Activated CD8-positive, alpha-beta memory T cell treated with anti-CD3 and anti-CD28 coated beads, Interleukin-2, amount 50 U/mL, for 24 hours (primary cell): ENCODE data around the gene METTL2A.
A peak's percentile ranks its signal among the peaks of the same experiment; 100 is the strongest.
"Not testable (repeated sequence)": the region's sequence is repeated elsewhere in the genome, so short reads cannot be mapped to it uniquely, and the experiment has no call there.

ENCODE experiments used
- DNase-seq: peaks from one replicate; pipeline ENCODE4 v3.0.0-alpha.2; 2020; ENCODE audit errors: extremely low read depth

The METTL2A gene

DNA sequence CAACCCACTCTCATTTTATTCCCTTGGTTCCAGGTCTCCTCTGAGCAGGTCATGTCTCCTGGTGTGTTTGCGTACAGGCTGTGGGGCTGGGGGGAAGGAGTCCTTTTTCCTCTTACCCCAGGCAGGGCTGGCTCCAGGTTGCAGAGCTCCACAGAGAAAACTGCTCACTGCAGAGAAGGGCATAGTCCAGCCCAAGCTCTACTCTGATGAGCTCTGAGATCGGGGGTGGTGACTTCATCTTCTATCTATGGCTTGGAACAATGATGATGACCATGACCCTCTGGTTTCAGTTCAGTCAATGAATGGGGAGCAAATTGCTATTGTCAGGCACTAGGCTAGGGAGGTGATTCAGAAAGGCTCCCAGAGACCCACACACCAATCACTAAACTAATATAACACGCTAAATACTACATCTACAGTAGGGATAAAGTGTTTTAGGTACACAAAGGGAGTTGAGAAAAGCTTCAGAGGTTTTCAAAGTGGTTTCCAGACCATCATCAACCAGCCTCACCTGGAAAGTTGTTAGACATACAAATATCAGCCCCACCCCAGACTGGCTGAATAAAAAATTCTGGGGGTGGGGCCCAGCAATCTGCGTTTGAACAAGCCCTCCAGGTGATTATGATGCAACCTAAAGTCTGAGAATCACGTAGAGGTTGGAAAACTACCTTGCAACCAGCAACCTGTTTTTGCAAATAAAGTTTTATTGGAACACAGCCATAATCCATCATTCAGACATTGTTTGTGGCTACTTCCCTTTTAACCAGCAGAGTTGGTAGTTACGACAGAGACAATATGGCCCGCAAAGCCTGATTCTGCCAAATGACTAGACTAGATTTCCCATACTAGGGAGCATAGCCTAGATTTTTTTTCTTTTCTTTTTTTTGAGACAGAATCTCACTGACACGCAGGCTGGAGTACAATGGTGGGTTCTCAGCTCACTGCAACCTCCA is 49.6 kb downstream of the METTL2A start:
- not testable (repeated sequence) for DNase-seq

DNA sequence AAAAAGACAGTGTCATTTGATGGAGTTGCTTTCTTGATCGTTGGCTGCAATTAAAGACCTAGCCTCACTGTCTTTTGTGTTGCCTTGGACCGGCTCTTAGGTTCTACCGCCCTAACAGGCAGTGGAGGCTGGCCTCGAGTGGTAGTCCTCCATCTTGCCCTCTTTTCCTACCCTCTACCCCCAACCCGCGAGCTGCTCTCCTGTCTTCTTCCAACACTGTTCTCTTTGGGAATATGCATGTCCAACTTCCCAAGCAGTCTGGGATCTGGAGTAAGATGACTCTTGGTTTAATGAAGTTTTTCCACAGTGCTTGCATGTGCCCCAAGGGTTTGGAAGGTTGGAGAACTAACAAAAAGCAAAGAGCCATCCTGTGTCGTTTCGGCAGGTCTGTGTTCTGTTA is 53.4 kb downstream of the METTL2A start:
- DNase-seq, result not testable (repeated sequence)

- DNase-seq, result not testable (repeated sequence)
Observed at GRCh38 chr17:62477718-62478408, 54.2 kb downstream of the METTL2A start.

- peak; percentile 39 for DNase-seq
Observed at GRCh38 chr17:62478424-62478879, 54.8 kb downstream of the METTL2A start, which contains the start of gene TLK2. TSS of gene TLK2 (plus strand) at chr17:62478825. CDS start at chr17:62481126, 2,301 bp downstream.

- not testable (repeated sequence) for DNase-seq
Observed at GRCh38 chr17:62478880-62479638, 55.4 kb downstream of the METTL2A start.

DNA sequence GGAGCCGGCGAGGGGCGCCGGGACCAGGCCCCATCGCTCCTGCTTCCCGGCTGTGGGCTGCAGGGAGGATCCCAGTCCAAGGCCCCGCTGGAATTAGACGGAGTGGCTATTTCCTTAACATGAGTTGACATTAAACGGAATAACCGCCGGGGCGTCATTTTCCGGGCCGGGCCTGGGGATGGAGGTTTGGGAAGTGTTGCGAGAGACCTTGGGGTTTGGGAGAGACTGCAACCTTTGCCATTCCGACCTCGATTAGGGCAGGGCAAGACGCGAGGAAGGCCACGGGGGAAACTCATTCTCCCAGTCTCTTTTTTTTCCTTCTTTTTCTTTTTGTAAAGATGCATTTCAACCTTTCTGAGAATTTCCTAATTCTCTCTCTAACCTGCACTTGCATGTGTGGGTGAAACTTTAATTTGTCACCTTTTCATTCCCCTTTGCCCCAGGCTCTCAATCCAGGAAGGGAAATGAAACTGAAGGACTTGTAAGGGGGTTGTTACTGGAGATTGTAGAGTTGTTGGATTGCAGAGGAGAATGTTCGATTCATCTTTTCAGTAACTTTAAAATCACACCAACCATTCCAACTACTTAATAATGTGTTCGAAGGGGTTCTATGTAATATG is 56.1 kb downstream of the METTL2A start:
- not testable (repeated sequence) for DNase-seq

DNA sequence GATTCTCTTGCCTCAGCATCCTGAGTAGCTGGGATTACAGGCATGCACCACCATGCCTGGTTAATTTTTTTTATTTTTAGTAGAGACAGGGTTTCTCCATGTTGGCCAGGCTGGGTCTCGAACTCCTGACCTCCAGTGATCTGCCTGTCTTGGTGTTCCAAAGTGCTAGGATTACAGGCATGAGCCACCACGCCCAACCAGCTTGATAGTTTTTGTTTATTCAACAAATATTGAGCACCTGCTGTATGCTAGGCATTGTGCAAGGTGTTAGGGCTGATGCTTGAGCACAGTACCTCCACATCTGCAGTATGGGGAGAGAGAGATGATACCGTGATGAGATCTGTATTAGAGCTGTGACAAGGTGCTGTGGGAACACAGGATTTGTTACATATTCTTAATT is 58.9 kb downstream of the METTL2A start:
- DNase-seq, result not testable (repeated sequence)

- not testable (repeated sequence) for DNase-seq
Observed at GRCh38 chr17:62490990-62491389, 67.3 kb downstream of the METTL2A start.

DNA sequence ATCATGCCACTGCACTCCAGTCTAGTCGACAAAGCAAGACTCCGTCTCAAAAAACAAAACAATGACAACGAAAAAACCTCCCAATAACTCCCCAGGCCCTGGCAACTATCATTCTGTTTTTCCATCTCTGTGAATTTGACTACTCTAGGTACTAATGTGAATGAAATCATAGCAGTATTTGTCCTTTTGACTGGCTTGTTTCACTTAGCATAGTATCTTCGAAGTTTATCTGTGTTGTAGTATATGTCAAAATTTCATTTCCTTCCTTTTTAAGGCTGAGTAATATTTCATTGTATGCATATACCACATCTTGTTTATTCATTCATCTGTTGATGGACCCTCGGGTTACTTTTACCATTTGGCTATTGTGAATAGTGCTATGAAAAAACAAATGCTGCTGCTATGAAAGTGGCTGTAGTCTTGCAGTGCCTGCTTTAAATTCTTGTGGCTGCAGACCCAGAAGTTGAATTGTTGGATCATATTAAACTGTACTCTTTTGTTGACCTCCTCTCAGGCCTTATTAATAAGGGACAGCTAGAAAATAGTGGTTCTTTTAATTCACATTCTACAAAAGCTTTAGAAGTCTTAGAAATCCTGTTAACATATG is 69.5 kb downstream of the METTL2A start:
- not testable (repeated sequence) for DNase-seq

GRCh38 chr17:62494073-62494472 is 70.4 kb downstream of the METTL2A start:
- not testable (repeated sequence) for DNase-seq

DNA sequence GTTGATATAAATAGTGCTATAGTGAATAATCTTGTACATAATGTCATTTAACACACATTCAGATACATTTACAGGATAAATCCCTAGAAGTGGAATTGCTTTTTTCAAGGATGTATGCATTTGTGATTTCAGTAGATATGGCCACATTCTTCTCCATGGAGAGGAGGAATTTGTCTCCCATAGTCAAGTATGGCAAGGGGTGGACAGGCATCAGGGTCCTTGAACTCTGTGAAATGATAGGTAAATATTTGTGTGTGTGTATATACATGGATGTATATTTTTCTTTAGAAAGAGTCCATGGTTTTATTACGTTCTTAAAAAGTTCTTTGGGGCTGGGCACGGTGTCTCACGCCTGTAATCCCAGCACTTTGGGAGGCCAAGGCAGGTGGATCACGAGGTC is 72.6 kb downstream of the METTL2A start:
- DNase-seq, result not testable (repeated sequence)

DNA sequence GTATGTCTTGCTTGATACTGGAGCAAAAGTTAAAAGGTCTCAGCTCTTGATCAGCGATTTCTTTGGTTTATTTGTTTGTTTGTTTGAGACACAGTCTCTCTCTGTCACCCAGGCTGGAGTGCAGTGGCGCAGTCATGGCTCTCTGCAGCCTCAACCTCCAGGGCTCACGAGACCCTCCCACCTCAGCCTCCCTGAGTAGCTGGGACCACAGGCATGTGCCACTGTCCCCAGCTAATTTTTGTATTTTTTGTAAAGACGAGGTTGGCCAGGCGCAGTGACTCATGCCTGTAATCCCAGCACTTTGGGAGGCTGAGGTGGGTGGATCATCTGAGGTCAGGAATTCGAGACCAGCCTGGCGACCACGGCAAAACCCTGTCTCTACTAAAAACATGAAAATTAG is 75.1 kb downstream of the METTL2A start:
- not testable (repeated sequence) for DNase-seq
